ENCODE data around the gene C13orf46. TPM values are rescaled to one million over a fixed set of nuclear protein-coding genes. Genes with fewer than 3 reads are reported as not detected.

Gene C13orf46
- total and polyA plus RNA-seq, 2 donors (not counting 1 experiment from before 2014, with no cell fraction given) = 1.4 to 4.8 TPM

- peaks cover 4% of the 10 kb centered on the region for H3K79me2 ChIP-seq (ENCODE audit: control insufficient read depth, insufficient read depth, low read length)
- no peak overlapping the region for H3K27ac ChIP-seq (ENCODE audit: low read length in 2 of 2)
- intact Hi-C loops (cut with micrococcal nuclease) = no loop called here
- H4K20me1 ChIP-seq (ENCODE audit: control insufficient read depth, insufficient read depth, low read length, poor library complexity, severe bottlenecking) = peaks cover 22% of the 10 kb centered on the region
- TF ChIP-seq EZH2 (IDR thresholded peaks at IDR 0.05; ENCODE audit: borderline replicate concordance, insufficient read depth, low read depth, low read length, poor library complexity, severe bottlenecking) (no peak), CTCF (IDR thresholded peaks at IDR 0.05) (no peak)
- H3K4me1 ChIP-seq (ENCODE audit: control insufficient read depth in 2 of 2, insufficient read depth in 2 of 2, low read length in 2 of 2) = no peaks in the 10 kb centered on the region
- WGBS (ENCODE audit: insufficient coverage) = 96% methylated on average over 17 of the region's 17 CpGs
- Mint-ChIP-seq H3K27me3 (no peaks in the 10 kb centered on the region), H3K27ac (no peak overlapping the region), H3K4me3 (no peak overlapping the region), H3K4me1 (no peaks in the 10 kb centered on the region), H3K9me3 (ENCODE audit: insufficient read depth) (no peaks in the 10 kb centered on the region)
- H3K27me3 ChIP-seq (replicated peaks in 1 of 4; ENCODE audit: control extremely low read depth in 1 of 4, control insufficient read depth in 3 of 4, insufficient read depth in 4 of 4, low read length in 3 of 4) = no peaks in the 10 kb centered on the region
- peaks cover 0 to 79% of the 10 kb centered on the region in 2 experiments for H3K36me3 ChIP-seq (replicated peaks in 1 of 2; ENCODE audit: control extremely low read depth in 1 of 2, control insufficient read depth in 1 of 2, extremely low read depth in 1 of 2, insufficient read depth in 2 of 2, low read length in 1 of 2)
- DNase-seq (no peak), ATAC-seq (ENCODE audit: low read depth) (no peak)
- H3K4me2 ChIP-seq (replicated peaks; ENCODE audit: low read depth, low read length, poor library complexity, severe bottlenecking) = no peak overlapping the region
- H2AFZ ChIP-seq (ENCODE audit: insufficient read depth, low read depth, low read length, poor library complexity, severe bottlenecking) = no peak overlapping the region
- CTCF ChIA-PET = no interaction called here
- H3K9ac ChIP-seq (ENCODE audit: low read length) = no peak overlapping the region
- H3K9me3 ChIP-seq (ENCODE audit: control extremely low read depth in 1 of 3, control insufficient read depth in 2 of 3, insufficient read depth in 1 of 3, low read length in 2 of 3) = no peaks in the 10 kb centered on the region
- H3K4me3 ChIP-seq (ENCODE audit: control extremely low read depth in 1 of 5, extremely low read depth in 1 of 5, insufficient read depth in 1 of 5, low read depth in 2 of 5, low read length in 4 of 5) = no peak overlapping the region
- POLR2A ChIA-PET = no interaction called here
Observed at GRCh38 chr13:114012141-114012540, 38.3 kb upstream of the C13orf46 start.

GRCh38 chr13:114011226-114011625, 37.4 kb upstream of the C13orf46 start:
- H2AFZ ChIP-seq (ENCODE audit: insufficient read depth, low read depth, low read length, poor library complexity, severe bottlenecking) = no peak overlapping the region
- H3K27ac ChIP-seq (ENCODE audit: low read length in 2 of 2) = no peak overlapping the region
- no peaks in the 10 kb centered on the region for H3K9me3 ChIP-seq (ENCODE audit: control extremely low read depth in 1 of 3, control insufficient read depth in 2 of 3, insufficient read depth in 1 of 3, low read length in 2 of 3)
- H3K4me2 ChIP-seq (replicated peaks; ENCODE audit: low read depth, low read length, poor library complexity, severe bottlenecking) = no peak overlapping the region
- H3K9ac ChIP-seq (ENCODE audit: low read length) = no peak overlapping the region
- 95% methylated on average over 19 of the region's 19 CpGs for WGBS (ENCODE audit: insufficient coverage)
- peaks cover 4% of the 10 kb centered on the region for H3K79me2 ChIP-seq (ENCODE audit: control insufficient read depth, insufficient read depth, low read length)
- intact Hi-C loops (cut with micrococcal nuclease) = no loop called here
- peaks cover 19% of the 10 kb centered on the region for H4K20me1 ChIP-seq (ENCODE audit: control insufficient read depth, insufficient read depth, low read length, poor library complexity, severe bottlenecking)
- H3K36me3 ChIP-seq (replicated peaks in 1 of 2; ENCODE audit: control extremely low read depth in 1 of 2, control insufficient read depth in 1 of 2, extremely low read depth in 1 of 2, insufficient read depth in 2 of 2, low read length in 1 of 2) = peaks cover 0 to 70% of the 10 kb centered on the region in 2 experiments
- Mint-ChIP-seq H3K27ac (no peak overlapping the region), H3K4me1 (no peaks in the 10 kb centered on the region), H3K9me3 (ENCODE audit: insufficient read depth) (no peaks in the 10 kb centered on the region), H3K27me3 (no peaks in the 10 kb centered on the region), H3K4me3 (no peak overlapping the region)
- no peak for DNase-seq
- ChIA-PET POLR2A (no interaction called here), CTCF (no interaction called here)
- TF ChIP-seq EZH2 (IDR thresholded peaks at IDR 0.05; ENCODE audit: borderline replicate concordance, insufficient read depth, low read depth, low read length, poor library complexity, severe bottlenecking) (no peak), CTCF (IDR thresholded peaks at IDR 0.05) (no peak)
- H3K4me1 ChIP-seq (ENCODE audit: control insufficient read depth in 2 of 2, insufficient read depth in 2 of 2, low read length in 2 of 2) = no peaks in the 10 kb centered on the region
- no peaks in the 10 kb centered on the region for H3K27me3 ChIP-seq (replicated peaks in 1 of 4; ENCODE audit: control extremely low read depth in 1 of 4, control insufficient read depth in 3 of 4, insufficient read depth in 4 of 4, low read length in 3 of 4)
- H3K4me3 ChIP-seq (ENCODE audit: control extremely low read depth in 1 of 5, extremely low read depth in 1 of 5, insufficient read depth in 1 of 5, low read depth in 2 of 5, low read length in 4 of 5) = no peak overlapping the region
- no peak for ATAC-seq (ENCODE audit: low read depth)

All from B cell (primary cell).